Brain microvascular endothelial cell (primary cell): ENCODE measurements around the gene TOR1AIP2.

Experiments
- DNase-seq: peaks from one replicate; pipeline ENCODE4 v3.0.0-alpha.2; 2020
- H3K27ac ChIP-seq: fragments of 250-450 bp; sonication (Bioruptor Pico); 2 replicates; pipeline ENCODE4 v1.5.1; 2020; ENCODE audit warnings: mild to moderate bottlenecking, moderate library complexity
- H3K27me3 ChIP-seq: fragments of 250-450 bp; sonication (Bioruptor Pico); replicated peaks from 2 replicates; pipeline ENCODE4 v1.5.1; 2020; ENCODE audit warnings: mild to moderate bottlenecking
- H3K36me3 ChIP-seq: fragments of 250-450 bp; sonication (Bioruptor Pico); replicated peaks from 2 replicates; pipeline ENCODE4 v1.5.1; 2020; ENCODE audit warnings: mild to moderate bottlenecking
- H3K4me3 ChIP-seq: 2 replicates; pipeline ENCODE4 v1.5.1; 2011; ENCODE audit warnings: low read depth, mild to moderate bottlenecking, control low read depth, low read length, moderate library complexity
- in situ Hi-C: cut with HindIII; loops from 2 replicates; pipeline ENCODE4 v1.10.0; 2017; ENCODE audit warnings: low sequenced_read_pairs, low pct_ligation_motif_present
- TF ChIP-seq, protein P1 (sequence below): IDR thresholded peaks from 2 replicates; pipeline ENCODE4 v1.5.1; 2011; ENCODE audit warnings: low read depth, mild to moderate bottlenecking, moderate library complexity, low read length, control low read depth, inconsistent platforms; ENCODE audit errors: missing control alignments

Gene TOR1AIP2

DNA sequence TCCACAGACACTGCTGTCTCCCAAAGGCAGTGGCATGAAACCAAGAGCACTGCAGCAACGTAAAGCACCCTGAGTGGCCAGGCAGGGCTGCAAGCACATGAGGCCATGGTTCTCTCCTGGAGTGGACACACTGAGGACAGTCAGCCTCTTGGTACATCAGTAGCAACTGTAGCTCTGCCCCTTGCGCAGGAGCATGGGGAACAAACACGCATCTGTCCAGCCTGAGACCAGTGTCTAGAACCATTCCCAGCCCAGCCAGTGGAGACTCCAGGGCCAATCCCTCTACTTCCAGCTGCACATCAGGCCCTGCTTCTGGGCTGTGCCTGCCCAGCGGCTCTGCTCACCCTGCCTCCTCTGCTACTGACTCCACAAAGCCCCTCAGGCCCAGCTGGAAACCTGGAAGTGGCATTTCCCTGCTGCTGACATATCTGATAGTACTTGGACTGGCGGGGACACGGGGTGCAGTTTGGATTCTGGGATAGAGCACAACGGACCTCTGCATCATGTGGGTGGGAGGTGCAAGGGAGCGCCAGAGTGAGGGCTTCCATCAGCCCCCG lies 49.0 kb downstream of the TOR1AIP2 start:
- no peak for DNase-seq
- H3K27ac ChIP-seq = no peak overlapping the region
- in situ Hi-C loops = no loop called here
- H3K36me3 ChIP-seq = no peaks in the 10 kb centered on the region
- TF ChIP-seq, protein P1, sequence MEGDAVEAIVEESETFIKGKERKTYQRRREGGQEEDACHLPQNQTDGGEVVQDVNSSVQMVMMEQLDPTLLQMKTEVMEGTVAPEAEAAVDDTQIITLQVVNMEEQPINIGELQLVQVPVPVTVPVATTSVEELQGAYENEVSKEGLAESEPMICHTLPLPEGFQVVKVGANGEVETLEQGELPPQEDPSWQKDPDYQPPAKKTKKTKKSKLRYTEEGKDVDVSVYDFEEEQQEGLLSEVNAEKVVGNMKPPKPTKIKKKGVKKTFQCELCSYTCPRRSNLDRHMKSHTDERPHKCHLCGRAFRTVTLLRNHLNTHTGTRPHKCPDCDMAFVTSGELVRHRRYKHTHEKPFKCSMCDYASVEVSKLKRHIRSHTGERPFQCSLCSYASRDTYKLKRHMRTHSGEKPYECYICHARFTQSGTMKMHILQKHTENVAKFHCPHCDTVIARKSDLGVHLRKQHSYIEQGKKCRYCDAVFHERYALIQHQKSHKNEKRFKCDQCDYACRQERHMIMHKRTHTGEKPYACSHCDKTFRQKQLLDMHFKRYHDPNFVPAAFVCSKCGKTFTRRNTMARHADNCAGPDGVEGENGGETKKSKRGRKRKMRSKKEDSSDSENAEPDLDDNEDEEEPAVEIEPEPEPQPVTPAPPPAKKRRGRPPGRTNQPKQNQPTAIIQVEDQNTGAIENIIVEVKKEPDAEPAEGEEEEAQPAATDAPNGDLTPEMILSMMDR = no peak
- no peak overlapping the region for H3K4me3 ChIP-seq
- H3K27me3 ChIP-seq = peaks cover 3% of the 10 kb centered on the region

DNA sequence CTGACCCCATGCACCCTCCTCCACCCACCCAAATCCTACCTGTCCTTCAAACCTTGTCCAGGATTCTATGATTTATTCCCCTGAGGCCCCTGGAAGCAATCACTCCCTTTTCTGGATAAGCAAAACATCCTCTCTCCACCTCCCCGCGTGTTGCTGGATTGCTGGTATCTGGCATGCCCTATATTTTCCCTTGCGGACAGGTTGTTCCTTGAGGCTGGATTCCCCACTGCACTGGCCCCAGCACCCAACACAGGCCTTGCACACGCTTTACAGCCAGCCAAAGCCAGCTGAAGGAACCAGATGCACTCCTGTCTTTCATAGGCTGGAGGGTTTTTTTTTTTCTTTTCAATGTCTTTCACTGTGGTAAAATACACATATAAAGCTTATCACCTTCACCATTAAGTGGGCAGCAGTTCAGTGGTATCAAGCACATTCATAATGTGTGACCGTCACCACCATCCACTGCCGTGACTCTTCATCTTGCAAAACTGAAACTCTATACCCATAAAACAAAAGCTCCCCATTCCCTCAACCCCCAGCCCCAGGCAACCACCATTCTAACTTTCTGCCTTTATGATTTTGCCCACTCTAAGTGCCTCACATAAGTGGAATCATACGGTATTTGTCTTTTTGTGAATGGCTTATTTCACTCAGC lies 50.9 kb downstream of the TOR1AIP2 start:
- no peak overlapping the region for H3K4me3 ChIP-seq
- DNase-seq = no peak
- peaks cover 3% of the 10 kb centered on the region for H3K27me3 ChIP-seq
- H3K36me3 ChIP-seq = no peaks in the 10 kb centered on the region
- TF ChIP-seq, protein P1 = no peak
- in situ Hi-C loops = no loop called here
- no peak overlapping the region for H3K27ac ChIP-seq

DNA sequence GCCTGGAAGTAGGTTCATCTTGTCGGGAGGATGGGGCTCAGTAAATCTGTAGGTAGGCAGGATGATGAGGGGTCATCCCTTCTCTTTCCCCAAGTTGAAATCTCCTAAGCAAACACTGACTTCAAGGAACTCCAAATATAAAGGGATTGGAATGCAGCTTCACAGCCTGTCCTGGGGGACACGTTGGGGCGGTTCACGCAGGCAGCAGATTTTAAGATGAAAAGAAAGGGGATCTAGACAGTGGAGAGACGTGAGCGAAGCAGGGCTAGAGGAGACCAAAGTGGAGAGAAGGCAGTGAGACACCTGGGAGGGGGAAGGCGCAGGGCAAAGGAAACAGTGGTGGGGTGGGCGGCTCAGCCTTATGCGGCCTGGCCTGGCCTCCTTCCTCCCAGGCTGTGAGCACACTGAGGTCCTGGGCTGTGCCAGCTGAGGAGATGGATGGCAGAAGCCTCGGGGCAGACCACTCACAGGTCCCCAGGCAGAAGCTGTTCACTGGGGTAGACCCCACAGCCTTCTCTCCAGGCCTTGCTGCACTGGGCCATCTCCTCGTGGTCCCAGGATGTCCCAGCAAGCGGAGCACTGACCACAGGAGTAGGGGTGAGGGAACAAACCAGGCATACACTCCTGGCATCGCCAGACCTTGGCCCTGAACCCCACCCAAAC lies 51.7 kb downstream of the TOR1AIP2 start:
- Histone ChIP-seq H3K36me3 (no peaks in the 10 kb centered on the region), H3K27ac (no peak overlapping the region), H3K27me3 (peaks cover 3% of the 10 kb centered on the region), H3K4me3 (no peak overlapping the region)
- TF ChIP-seq, protein P1 = no peak
- in situ Hi-C loops = no loop called here
- DNase-seq = no peak

DNA sequence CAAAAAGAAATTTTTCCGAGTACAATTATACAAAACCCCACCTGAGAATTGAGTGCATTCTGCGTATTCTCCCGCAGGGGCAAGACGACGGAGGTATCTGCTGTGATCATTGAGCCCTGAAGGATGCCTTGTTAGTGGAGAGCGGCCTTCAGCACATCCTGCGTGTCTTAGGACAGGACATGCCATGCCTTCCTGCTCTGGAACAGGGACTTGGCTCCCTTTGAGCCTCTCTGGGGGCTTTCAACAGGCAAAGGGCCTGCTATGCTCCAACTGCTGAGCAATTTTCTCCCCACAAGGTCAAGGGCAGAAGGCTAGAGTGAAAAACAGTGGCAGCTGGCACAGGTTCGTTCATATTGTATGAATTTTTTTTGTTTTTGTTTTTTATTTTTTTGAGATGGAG lies 52.4 kb downstream of the TOR1AIP2 start:
- DNase-seq = no peak
- Histone ChIP-seq H3K27me3 (peaks cover 3% of the 10 kb centered on the region), H3K4me3 (no peak overlapping the region), H3K27ac (no peak overlapping the region), H3K36me3 (no peaks in the 10 kb centered on the region)
- TF ChIP-seq, protein P1 = no peak
- in situ Hi-C loops = no loop called here

DNA sequence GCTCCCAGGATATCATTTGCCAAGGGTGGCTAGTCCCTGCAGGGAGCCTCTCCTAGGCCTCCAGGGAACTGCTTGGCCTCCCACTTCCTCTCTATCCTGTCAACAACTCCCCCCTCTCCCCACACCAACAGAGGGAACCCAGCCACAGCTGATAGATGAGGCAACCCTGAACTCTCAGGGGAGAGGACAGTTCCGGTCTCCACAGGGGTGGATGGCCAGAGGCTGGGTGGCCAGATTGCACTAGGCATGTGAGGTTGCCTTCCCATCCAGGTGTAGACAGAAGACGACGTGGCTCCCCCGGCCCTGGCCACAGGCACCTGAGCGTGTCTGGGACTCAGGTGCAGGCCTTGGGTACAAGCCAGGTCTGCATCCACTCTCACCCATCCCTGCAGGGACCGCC lies 53.3 kb downstream of the TOR1AIP2 start:
- Histone ChIP-seq H3K36me3 (no peaks in the 10 kb centered on the region), H3K4me3 (no peak overlapping the region), H3K27ac (no peak overlapping the region), H3K27me3 (peaks cover 3% of the 10 kb centered on the region)
- DNase-seq = no peak
- TF ChIP-seq, protein P1 = no peak
- in situ Hi-C loops = no loop called here
